GM19438 (cell line): ENCODE measurements around the gene RXRA.

Source experiments
- ATAC-seq: cut with Tn5 transposase; IDR thresholded peaks from one replicate; pipeline ENCODE4 v1.9.1; 2021; ENCODE audit warnings: low read depth; ENCODE audit not compliant: unreplicated experiment

Gene RXRA

GRCh38 chr9:134365115-134365596 is 38.9 kb downstream of the RXRA start:
- ATAC-seq: no peak

GRCh38 chr9:134365791-134366222 is 39.6 kb downstream of the RXRA start:
- no peak for ATAC-seq

GRCh38 chr9:134366223-134367031 is 40.2 kb downstream of the RXRA start:
- no peak for ATAC-seq

- no peak for ATAC-seq
Measured at GRCh38 chr9:134367061-134367460, 40.8 kb downstream of the RXRA start.

- no peak for ATAC-seq
Measured at GRCh38 chr9:134367791-134368490, 41.7 kb downstream of the RXRA start.

- ATAC-seq: no peak
Measured at GRCh38 chr9:134368571-134368970, 42.3 kb downstream of the RXRA start.

- no peak for ATAC-seq
Measured at GRCh38 chr9:134369416-134370212, 43.4 kb downstream of the RXRA start.

GRCh38 chr9:134370213-134370492 is 43.9 kb downstream of the RXRA start:
- ATAC-seq: no peak

- ATAC-seq: no peak
Measured at GRCh38 chr9:134370638-134371037, 44.4 kb downstream of the RXRA start.

GRCh38 chr9:134371731-134372130 is 45.5 kb downstream of the RXRA start:
- no peak for ATAC-seq

- no peak for ATAC-seq
Measured at GRCh38 chr9:134372581-134373267, 46.5 kb downstream of the RXRA start.

GRCh38 chr9:134373269-134373668 is 47.0 kb downstream of the RXRA start:
- ATAC-seq: no peak

GRCh38 chr9:134373953-134374300 is 47.7 kb downstream of the RXRA start:
- no peak for ATAC-seq

GRCh38 chr9:134374301-134375010 is 48.2 kb downstream of the RXRA start:
- ATAC-seq: no peak

- ATAC-seq: no peak
Measured at GRCh38 chr9:134375011-134375390, 48.7 kb downstream of the RXRA start.

GRCh38 chr9:134375430-134376385 is 49.5 kb downstream of the RXRA start:
- ATAC-seq: no peak

- ATAC-seq: no peak
Measured at GRCh38 chr9:134376386-134377142, 50.3 kb downstream of the RXRA start.

GRCh38 chr9:134377143-134377484 is 50.9 kb downstream of the RXRA start:
- ATAC-seq: no peak
